Stomach (tissue), 9 donors: Measurements from ENCODE around the gene COL5A1. TPM values are rescaled to one million over a fixed set of nuclear protein-coding genes. Genes with fewer than 3 reads are reported as not detected.

ENCODE experiments used
- DNase-seq, 2 donors: peaks; one replicate each; pipeline versions ENCODE4 v3.0.0 to v3.0.0-alpha.2; 2013 to 2019
- H3K27ac ChIP-seq, 5 donors: fragments of 200-600 bp in 4 of 5; sonication (generic) in 4 of 5; one replicate each; pipeline ENCODE4 v1.5.1; 2013 to 2019; ENCODE audit warnings: mild to moderate bottlenecking in 1 of 5, moderate library complexity in 1 of 5
- H3K27me3 ChIP-seq, 3 donors: fragments of 200-600 bp; sonication (generic); one replicate each; pipeline ENCODE4 v1.5.1; 2017 to 2019; ENCODE audit warnings: mixed run types in 1 of 3
- H3K36me3 ChIP-seq, 4 donors: fragments of 200-600 bp; sonication (generic); 1 replicate in 3 of 4; 2 replicates in 1 of 4; pipeline ENCODE4 v1.5.1; 2016 to 2019
- H3K4me1 ChIP-seq, 4 donors: fragments of 200-600 bp; sonication (generic); one replicate each; pipeline ENCODE4 v1.5.1; 2016 to 2019
- H3K4me3 ChIP-seq, 4 donors: fragments of 200-600 bp; sonication (generic) in 3 of 4; one replicate each; pipeline ENCODE4 v1.5.1; 2016 to 2019; ENCODE audit warnings: mild to moderate bottlenecking in 1 of 4
- H3K9me3 ChIP-seq, 4 donors: fragments of 200-600 bp; sonication (generic); one replicate each; pipeline ENCODE4 v1.5.1; 2016 to 2019
- CTCF ChIP-seq, 7 experiments: fragments of 450-650 bp in 4 of 7; fragments of 200-600 bp in 3 of 7; sonication (generic) in 3 of 7; IDR thresholded peaks; one replicate each; pipeline ENCODE4 v1.5.1; 2016 to 2019; ENCODE audit warnings: antibody characterized with exemption in 7 of 7, control low read depth in 2 of 7, mild to moderate bottlenecking in 1 of 7
- EP300 ChIP-seq: sonication (generic); formaldehyde crosslinking; IDR thresholded peaks from one replicate; pipeline ENCODE4 v1.6.1; 2017; ENCODE audit warnings: antibody characterized with exemption
- POLR2A ChIP-seq, 4 donors: fragments of 450-650 bp; IDR thresholded peaks; one replicate each; pipeline ENCODE4 v1.6.1; 2016; ENCODE audit warnings: antibody characterized with exemption in 4 of 4, control low read depth in 2 of 4, mild to moderate bottlenecking in 1 of 4, moderate library complexity in 1 of 4
- POLR2AphosphoS5 ChIP-seq, 3 donors: sonication (generic); formaldehyde crosslinking; IDR thresholded peaks; one replicate each; pipeline ENCODE4 v1.6.1; 2016; ENCODE audit warnings: antibody characterized with exemption in 3 of 3
- WGBS, 5 donors: extraction: QIAGEN DNeasy Blood & Tissue Kit in 3 of 5; methylation state at CpG; one replicate each; pipeline versions ENCODE4 v1.1.5 to v1.1.7; 2013 to 2018; 5-methylcytosine and 5-hydroxymethylcytosine counted together
- intact Hi-C: fragments of 100-400 bp; cut with DNase I; formaldehyde crosslinking; loops from one replicate; pipeline ENCODE4 v1.15.1; 2023; ENCODE audit warnings: low total_unique reads
- polyA plus RNA-seq, 3 donors: library from polyadenylated mRNA; stranded (reverse); fragments of 200-250 nt; gene quantifications; one replicate each; pipeline ENCODE4 v1.2.3, GENCODE V29; 2013
- total RNA-seq, 5 donors: library from RNA; depleted of rRNA; stranded (reverse); fragments of >200 nt; gene quantifications; one replicate each; pipeline versions ENCODE4 v1.1.0 to v1.2.3, GENCODE V29; 2014 to 2016
- donor health status: healthy with polysubstance abuse.
- donor health status: Bipolar disorder and iron deficiency.
- donor health status: healthy.

COL5A1 gene
- total and polyA plus RNA-seq, 8 donors, result 7.3 to 205 (median 26.4) TPM

- Histone ChIP-seq H3K36me3 (peaks cover 0 to 14% (median 2%) of the 10 kb centered on the region in 4 donors), H3K27ac (peak overlapping the region in 3 of 5 donors; percentile 58 to 63 (median 59)), H3K9me3 (no peaks in the 10 kb centered on the region), H3K27me3 (peaks cover 0 to 5% (median 0%) of the 10 kb centered on the region in 3 donors), H3K4me1 (peaks cover 6 to 35% (median 20%) of the 10 kb centered on the region in 4 donors), H3K4me3 (no peak overlapping the region)
- WGBS, 5 donors, result 68 to 79% (median 75%) methylated on average over 4 to 6 of the region's 6 CpGs
- TF ChIP-seq CTCF (IDR thresholded peaks at IDR 0.05) (no peak), POLR2A (IDR thresholded peaks at IDR 0.05) (no peak), POLR2AphosphoS5 (IDR thresholded peaks at IDR 0.05) (no peak), EP300 (no peak)
- intact Hi-C loops, result no loop called here
- DNase-seq, result no peak
Observed at GRCh38 chr9:134692573-134692860, 50.9 kb downstream of the COL5A1 start.

- H3K9me3 ChIP-seq, result no peaks in the 10 kb centered on the region
- no peak overlapping the region for H3K27ac ChIP-seq
- intact Hi-C loops, result no loop called here
- H3K4me1 ChIP-seq, result peaks cover 6 to 34% (median 20%) of the 10 kb centered on the region in 4 donors
- peaks cover 0 to 14% (median 2%) of the 10 kb centered on the region in 4 donors for H3K36me3 ChIP-seq
- 48 to 62% (median 49%) methylated on average over 9 of the region's 9 CpGs for WGBS, 5 donors
- DNase-seq, result no peak
- peaks cover 0 to 5% (median 0%) of the 10 kb centered on the region in 3 donors for H3K27me3 ChIP-seq
- TF ChIP-seq POLR2AphosphoS5 (IDR thresholded peaks at IDR 0.05), result no peak
- TF ChIP-seq CTCF (IDR thresholded peaks at IDR 0.05), result no peak
- no peak overlapping the region for H3K4me3 ChIP-seq
Observed at GRCh38 chr9:134693011-134693410, 51.4 kb downstream of the COL5A1 start.

- no peak for DNase-seq
- intact Hi-C loops, result no loop called here
Observed at GRCh38 chr9:134693641-134694367, 52.2 kb downstream of the COL5A1 start.

GRCh38 chr9:134694368-134694665 is 52.7 kb downstream of the COL5A1 start:
- intact Hi-C loops, result no loop called here
- Histone ChIP-seq H3K27ac (peak overlapping the region in 1 of 5 donors; percentile 24), H3K9me3 (no peaks in the 10 kb centered on the region), H3K4me3 (no peak overlapping the region), H3K36me3 (peaks cover 0 to 14% (median 2%) of the 10 kb centered on the region in 4 donors), H3K27me3 (peaks cover 0 to 5% (median 0%) of the 10 kb centered on the region in 3 donors), H3K4me1 (peaks cover 8 to 40% (median 24%) of the 10 kb centered on the region in 4 donors)
- TF ChIP-seq EP300 (no peak), CTCF (IDR thresholded peaks at IDR 0.05) (no peak), POLR2AphosphoS5 (IDR thresholded peaks at IDR 0.05) (no peak), POLR2A (IDR thresholded peaks at IDR 0.05) (no peak)
- no peak for DNase-seq
- WGBS, 5 donors, result 69 to 74% (median 72%) methylated on average over 5 to 6 of the region's 6 CpGs

More at GRCh38 chr9:134693641-134694367, 52.2 kb downstream of the COL5A1 start:
- H3K36me3 ChIP-seq, result peaks cover 0 to 14% (median 2%) of the 10 kb centered on the region in 4 donors
- H3K4me3 ChIP-seq, result no peak overlapping the region
- TF ChIP-seq POLR2AphosphoS5 (IDR thresholded peaks at IDR 0.05) (no peak), CTCF (IDR thresholded peaks at IDR 0.05) (no peak), EP300 (no peak), POLR2A (IDR thresholded peaks at IDR 0.05) (no peak)
- peaks cover 8 to 39% (median 23%) of the 10 kb centered on the region in 4 donors for H3K4me1 ChIP-seq
- WGBS, 5 donors, result 81 to 85% (median 83%) methylated on average over 24 to 29 of the region's 29 CpGs
- H3K27me3 ChIP-seq, result peaks cover 0 to 5% (median 0%) of the 10 kb centered on the region in 3 donors
- peak overlapping the region in 1 of 5 donors; percentile 26 for H3K27ac ChIP-seq
- no peaks in the 10 kb centered on the region for H3K9me3 ChIP-seq
